HepG2 (cell line): Measurements from ENCODE around the gene FRMD4B. TPM values are rescaled to one million over a fixed set of nuclear protein-coding genes. Genes with fewer than 3 reads are reported as not detected.

ENCODE experiments used
- ATAC-seq: fragments of 200-7000 bp; cut with Tn5 transposase; 3 replicates; pipeline ENCODE4 v1.9.1; 2020; ENCODE audit warnings: mild to moderate bottlenecking, moderate library complexity
- BruUV-seq: library from RNA; stranded (reverse); fragments of 400-500 nt; replicated peaks from 2 replicates; lab custom pipeline; 2021; lab: Mats Ljungman, UMichigan
- CTCF ChIA-PET: fragments of 300-600 bp; formaldehyde crosslinking; extraction: SDS; loops from one replicate; lab custom pipeline; 2021; ENCODE audit warnings: low total read pairs, inconsistent platforms, low intra/inter-chr PET ratio; lab: Yijun Ruan, JAX
- POLR2A ChIA-PET: fragments of 350-600 bp; sonication (Branson Sonifier 250); formaldehyde crosslinking; loops from one replicate; lab custom pipeline; 2020; ENCODE audit warnings: antibody characterized with exemption, inconsistent platforms; lab: Yijun Ruan, JAX
- DNase-seq: peaks from one replicate; pipeline ENCODE4 v3.0.0-alpha.2; 2015; ENCODE audit warnings: low spot score
- FAIRE-seq: peaks from 3 replicates; lab custom pipeline; 2011; peaks lifted over from hg19 to GRCh38; lab: Jason Lieb, UNC
- H2AFZ ChIP-seq: one replicate; pipeline ENCODE4 v1.6.1; 2011; ENCODE audit warnings: low read length, inconsistent platforms
- H3K27ac ChIP-seq: fragments of 300-600 bp; 3 replicates; pipeline ENCODE4 v1.8.0; 2011; ENCODE audit warnings: mixed run types, mild to moderate bottlenecking, mixed read lengths, low read length, inconsistent platforms; ENCODE audit not compliant: insufficient read depth; ENCODE audit errors: extremely low read length
- H3K27me3 ChIP-seq, 2 experiments: fragments of 200-600 bp in 1 of 2; 2 replicates in 1 of 2; 3 replicates in 1 of 2; pipeline versions ENCODE4 v1.6.0 to v1.8.0; 2011; ENCODE audit warnings: low read length in 2 of 2, mild to moderate bottlenecking in 2 of 2, moderate library complexity in 2 of 2, inconsistent platforms in 1 of 2; ENCODE audit not compliant: insufficient read depth in 2 of 2, control insufficient read depth in 1 of 2
- H3K36me3 ChIP-seq, 2 experiments: fragments of 200-600 bp in 1 of 2; replicated peaks in 1 of 2; 2 replicates in 1 of 2; 3 replicates in 1 of 2; pipeline versions ENCODE4 v1.5.1 to v1.8.0; 2011; ENCODE audit warnings: low read length in 2 of 2, inconsistent platforms in 1 of 2; ENCODE audit not compliant: insufficient read depth in 2 of 2, control insufficient read depth in 1 of 2
- H3K4me1 ChIP-seq: 2 replicates; pipeline ENCODE4 v1.5.1; 2012; ENCODE audit warnings: low read length, inconsistent platforms; ENCODE audit not compliant: insufficient read depth
- H3K4me2 ChIP-seq: 2 replicates; pipeline ENCODE4 v1.6.0; 2011; ENCODE audit warnings: low read depth, low read length, inconsistent platforms
- H3K4me3 ChIP-seq, 3 experiments: fragments of 200-600 bp in 1 of 3; sonication (generic), shearing (Covaris generic) in 1 of 3; replicated peaks in 1 of 3; 2 replicates each; pipeline ENCODE4 v1.5.1; 2011 to 2016; ENCODE audit warnings: low read length in 3 of 3, inconsistent platforms in 2 of 3, low read depth in 2 of 3, mild to moderate bottlenecking in 2 of 3, control low read depth in 1 of 3, mixed read lengths in 1 of 3; ENCODE audit not compliant: insufficient read depth in 1 of 3
- H3K79me2 ChIP-seq: one replicate; pipeline ENCODE4 v1.6.1; 2011; ENCODE audit warnings: low read length, inconsistent platforms; ENCODE audit not compliant: insufficient read depth
- H3K9ac ChIP-seq: 2 replicates; pipeline ENCODE4 v1.6.0; 2011; ENCODE audit warnings: mild to moderate bottlenecking, low read depth, low read length, inconsistent platforms; ENCODE audit not compliant: insufficient read depth
- H3K9me3 ChIP-seq: 2 replicates; pipeline ENCODE4 v1.5.1; 2012; ENCODE audit warnings: mild to moderate bottlenecking, low read length
- H4K20me1 ChIP-seq: 2 replicates; pipeline ENCODE4 v1.6.0; 2011; ENCODE audit warnings: inconsistent platforms, mild to moderate bottlenecking, low read length, moderate library complexity; ENCODE audit not compliant: insufficient read depth
- ATRX ChIP-seq: sonication (generic); formaldehyde crosslinking; IDR thresholded peaks from 2 replicates; pipeline ENCODE4 v1.4.0; 2020; ENCODE audit warnings: missing genetic modification reagents, borderline replicate concordance
- BORCS8-MEF2B ChIP-seq: sonication (generic); formaldehyde crosslinking; IDR thresholded peaks from 2 replicates; pipeline ENCODE4 v1.8.0; 2022; ENCODE audit warnings: mild to moderate bottlenecking, missing genetic modification reagents
- HCFC1 ChIP-seq: fragments of 150-350 bp; IDR thresholded peaks from 2 replicates; pipeline ENCODE4 v1.6.1; 2014; ENCODE audit warnings: low read depth, low read length
- MIER2 ChIP-seq: IDR thresholded peaks from 2 replicates; pipeline ENCODE4 v1.6.1; 2016; ENCODE audit warnings: missing biosample characterization, missing genetic modification reagents
- ZNF101 ChIP-seq: sonication (generic); formaldehyde crosslinking; IDR thresholded peaks from 2 replicates; pipeline ENCODE4 v1.4.0; 2020; ENCODE audit warnings: mild to moderate bottlenecking, low read depth, missing genetic modification reagents, borderline replicate concordance
- ZNF616 ChIP-seq: sonication (generic); formaldehyde crosslinking; IDR thresholded peaks from 2 replicates; pipeline ENCODE4 v1.5.0; 2020; ENCODE audit warnings: low read depth, mild to moderate bottlenecking, missing genetic modification reagents
- WGBS: methylation state at CpG from one replicate; pipeline ENCODE4 v1.1.6; 2017; ENCODE audit warnings: low lambda C conversion rate; 5-methylcytosine and 5-hydroxymethylcytosine counted together
- in situ Hi-C: cut with HindIII; loops from 2 replicates; pipeline ENCODE4 v1.10.0; 2017; ENCODE audit warnings: low pct_unique_long_range_greater_than_20kb; ENCODE audit not compliant: extremely low pct_ligation_motif_present
- intact Hi-C: fragments of 100-400 bp; cut with micrococcal nuclease; formaldehyde crosslinking; loops from one replicate; pipeline ENCODE4 v1.10.0; 2022; ENCODE audit not compliant: unreplicated experiment
- polyA plus RNA-seq, 8 experiments: library from polyadenylated mRNA; depleted of rRNA in 3 of 8; stranded (reverse) in 7 of 8; unstranded in 1 of 8; fragments of >200 nt; fragmentation: Illumina TruSeq in 4 of 8; extraction: Trizol in 4 of 8; gene quantifications; 2 replicates each; pipeline versions ENCODE4 v1.2.1 to v1.2.3, GENCODE V29; 2011 to 2016; ENCODE audit warnings: low read depth in 4 of 8, missing spikeins in 1 of 8, mixed read lengths in 1 of 8; ENCODE audit not compliant: insufficient read depth in 1 of 8
- total RNA-seq, 5 experiments: library from RNA; depleted of rRNA; stranded (reverse); fragments of >200 nt; fragmentation: Illumina TruSeq; extraction: Trizol; gene quantifications; 2 replicates each; pipeline ENCODE4 v1.2.3, GENCODE V29; 2016; ENCODE audit warnings: low read depth in 1 of 5
- TF ChIP-seq, protein P1 (sequence below): sonication (generic); IDR thresholded peaks from 2 replicates; pipeline ENCODE4 v1.6.1; 2016; ENCODE audit warnings: low read depth, borderline replicate concordance

The FRMD4B gene
- total and polyA plus RNA-seq, 2 of the 13 experiments (the other 11 are each of a cell fraction or from before 2014, with no cell fraction given): 3.0 to 3.3 TPM

DNA sequence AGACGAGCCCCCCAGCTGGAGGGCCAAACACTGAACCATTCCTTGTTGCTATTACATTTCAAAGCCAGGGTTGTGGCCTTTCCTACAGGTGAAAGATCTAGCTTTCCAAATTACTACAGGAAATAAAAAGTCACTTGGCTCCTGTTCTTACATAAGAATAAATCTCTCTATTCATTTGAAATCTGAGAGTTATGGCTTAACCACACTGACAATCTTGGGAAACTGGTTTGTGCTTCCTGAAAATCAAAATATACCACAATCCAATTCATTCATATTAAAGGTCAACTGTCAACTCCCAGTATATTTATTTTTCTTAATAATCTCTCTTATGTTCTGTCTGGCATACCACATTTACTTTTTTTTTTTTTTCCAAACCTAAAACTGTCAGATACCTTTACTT is 159.8 kb downstream of the FRMD4B start (continued):
- TF ChIP-seq ZNF101 (CRISPR knock-in tag) (no peak), MIER2 (CRISPR knock-in tag) (no peak), ATRX (CRISPR knock-in tag) (no peak), HCFC1 (no peak), ZNF616 (no peak)
- TF ChIP-seq, protein P1, sequence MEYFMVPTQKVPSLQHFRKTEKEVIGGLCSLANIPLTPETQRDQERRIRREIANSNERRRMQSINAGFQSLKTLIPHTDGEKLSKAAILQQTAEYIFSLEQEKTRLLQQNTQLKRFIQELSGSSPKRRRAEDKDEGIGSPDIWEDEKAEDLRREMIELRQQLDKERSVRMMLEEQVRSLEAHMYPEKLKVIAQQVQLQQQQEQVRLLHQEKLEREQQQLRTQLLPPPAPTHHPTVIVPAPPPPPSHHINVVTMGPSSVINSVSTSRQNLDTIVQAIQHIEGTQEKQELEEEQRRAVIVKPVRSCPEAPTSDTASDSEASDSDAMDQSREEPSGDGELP: no peak
- TF ChIP-seq, all 625 proteins: peak for 0

DNA sequence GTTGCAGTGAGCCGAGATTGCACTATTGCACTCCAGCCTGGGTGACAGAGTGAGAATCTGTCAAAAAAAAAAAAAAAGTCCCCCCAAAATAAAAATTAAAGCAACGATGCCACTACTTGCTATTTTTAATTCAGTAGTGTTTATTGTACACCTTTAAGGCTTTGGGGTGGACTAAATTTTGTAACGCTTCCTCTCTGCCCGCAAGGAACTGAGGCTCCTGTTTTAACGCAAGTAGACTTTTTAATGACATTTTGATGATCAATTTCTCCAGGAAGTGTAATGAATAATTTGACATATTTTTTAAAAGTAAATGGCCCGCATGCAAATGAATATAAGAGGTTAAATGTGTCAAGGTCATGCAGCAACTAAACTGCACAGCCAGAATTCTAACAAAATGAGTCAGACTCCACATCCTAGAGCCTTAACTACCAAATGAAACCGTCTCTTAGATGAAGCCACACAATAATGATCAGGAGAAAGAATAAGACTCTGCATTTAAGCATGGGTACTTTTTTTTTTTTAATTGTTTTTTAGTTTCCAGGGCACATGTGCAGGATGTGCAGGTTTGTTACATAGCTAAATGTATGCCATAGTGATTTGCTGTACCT is 166.7 kb downstream of the FRMD4B start:
- intact Hi-C loops: no loop called here
- FAIRE-seq (no peak), ATAC-seq (no peak), DNase-seq (no peak)
- CTCF ChIA-PET: no interaction called here
- Histone ChIP-seq H2AFZ (no peak overlapping the region), H3K4me1 (no peaks in the 10 kb centered on the region), H4K20me1 (no peaks in the 10 kb centered on the region), H3K9me3 (no peaks in the 10 kb centered on the region), H3K36me3 (no peaks in the 10 kb centered on the region), H3K79me2 (no peaks in the 10 kb centered on the region), H3K27me3 (no peaks in the 10 kb centered on the region), H3K4me2 (no peak overlapping the region), H3K27ac (no peak overlapping the region)
- BruUV-seq: no TSS peak
- in situ Hi-C loops: no loop called here
- TF ChIP-seq BORCS8-MEF2B (CRISPR knock-in tag): no peak
- TF ChIP-seq, all 625 proteins: peak for 0
- H3K4me3 ChIP-seq: no peak overlapping the region
- POLR2A ChIA-PET: no interaction called here
- H3K9ac ChIP-seq: no peak overlapping the region
- WGBS: 72% methylated on average over 7 of the region's 7 CpGs
